AML-193 (cell line): Measurements from ENCODE around the gene TP53BP1.
"Not testable (repeated sequence)": the region's sequence is repeated elsewhere in the genome, so short reads cannot be mapped to it uniquely, and the experiment has no call there.

Source experiments
- DNase-seq, 2 experiments: peaks; one replicate each; lab custom pipeline; 2025; lab: John Stamatoyannopoulos, UW

TP53BP1 gene, protein sequence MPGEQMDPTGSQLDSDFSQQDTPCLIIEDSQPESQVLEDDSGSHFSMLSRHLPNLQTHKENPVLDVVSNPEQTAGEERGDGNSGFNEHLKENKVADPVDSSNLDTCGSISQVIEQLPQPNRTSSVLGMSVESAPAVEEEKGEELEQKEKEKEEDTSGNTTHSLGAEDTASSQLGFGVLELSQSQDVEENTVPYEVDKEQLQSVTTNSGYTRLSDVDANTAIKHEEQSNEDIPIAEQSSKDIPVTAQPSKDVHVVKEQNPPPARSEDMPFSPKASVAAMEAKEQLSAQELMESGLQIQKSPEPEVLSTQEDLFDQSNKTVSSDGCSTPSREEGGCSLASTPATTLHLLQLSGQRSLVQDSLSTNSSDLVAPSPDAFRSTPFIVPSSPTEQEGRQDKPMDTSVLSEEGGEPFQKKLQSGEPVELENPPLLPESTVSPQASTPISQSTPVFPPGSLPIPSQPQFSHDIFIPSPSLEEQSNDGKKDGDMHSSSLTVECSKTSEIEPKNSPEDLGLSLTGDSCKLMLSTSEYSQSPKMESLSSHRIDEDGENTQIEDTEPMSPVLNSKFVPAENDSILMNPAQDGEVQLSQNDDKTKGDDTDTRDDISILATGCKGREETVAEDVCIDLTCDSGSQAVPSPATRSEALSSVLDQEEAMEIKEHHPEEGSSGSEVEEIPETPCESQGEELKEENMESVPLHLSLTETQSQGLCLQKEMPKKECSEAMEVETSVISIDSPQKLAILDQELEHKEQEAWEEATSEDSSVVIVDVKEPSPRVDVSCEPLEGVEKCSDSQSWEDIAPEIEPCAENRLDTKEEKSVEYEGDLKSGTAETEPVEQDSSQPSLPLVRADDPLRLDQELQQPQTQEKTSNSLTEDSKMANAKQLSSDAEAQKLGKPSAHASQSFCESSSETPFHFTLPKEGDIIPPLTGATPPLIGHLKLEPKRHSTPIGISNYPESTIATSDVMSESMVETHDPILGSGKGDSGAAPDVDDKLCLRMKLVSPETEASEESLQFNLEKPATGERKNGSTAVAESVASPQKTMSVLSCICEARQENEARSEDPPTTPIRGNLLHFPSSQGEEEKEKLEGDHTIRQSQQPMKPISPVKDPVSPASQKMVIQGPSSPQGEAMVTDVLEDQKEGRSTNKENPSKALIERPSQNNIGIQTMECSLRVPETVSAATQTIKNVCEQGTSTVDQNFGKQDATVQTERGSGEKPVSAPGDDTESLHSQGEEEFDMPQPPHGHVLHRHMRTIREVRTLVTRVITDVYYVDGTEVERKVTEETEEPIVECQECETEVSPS (N-terminal part only)

DNA sequence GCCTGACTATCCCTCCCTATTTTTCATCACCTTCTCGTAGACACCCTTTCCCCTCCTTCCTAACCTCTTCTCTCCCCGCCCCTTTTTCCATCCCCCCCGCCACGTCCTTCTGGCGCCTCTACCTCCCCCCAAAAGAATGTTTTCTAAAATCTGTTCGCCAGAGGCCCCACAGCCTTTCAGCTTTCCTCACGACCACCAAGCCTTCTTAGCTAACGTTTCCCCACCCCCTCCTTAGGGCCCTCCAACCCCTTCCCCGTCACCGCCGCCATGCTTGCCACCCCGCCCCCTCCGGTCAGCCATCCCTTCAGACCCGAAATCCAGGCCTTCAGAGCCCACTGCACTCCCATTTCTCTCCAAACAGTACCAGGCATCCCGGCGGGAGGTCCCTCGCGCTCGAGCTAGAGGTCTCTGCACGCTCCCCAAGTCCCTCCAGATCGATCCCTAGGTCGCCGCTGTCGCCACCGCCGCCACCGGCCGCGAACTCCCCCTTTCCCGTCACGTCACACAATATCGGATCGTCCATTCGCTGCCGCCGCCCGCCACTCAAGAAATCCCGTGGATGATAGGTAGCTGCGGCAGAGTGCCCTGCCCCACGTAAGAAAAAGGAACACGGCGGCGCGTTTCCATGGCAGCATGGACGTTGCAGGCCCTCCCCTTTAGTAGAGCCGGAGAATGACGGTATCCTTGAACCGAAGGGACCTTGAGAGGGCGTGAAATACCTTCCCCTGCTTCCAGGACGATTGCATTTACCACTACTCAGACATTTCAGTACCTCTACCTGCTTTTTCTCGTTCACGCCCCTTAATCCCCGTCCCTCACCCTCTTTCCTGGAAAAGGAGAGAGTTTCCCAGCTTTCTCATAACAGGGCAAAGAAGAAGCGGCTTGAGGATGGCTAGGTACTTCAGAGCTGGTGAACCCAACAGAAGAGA is at the start of gene TP53BP1:
Gene TP53BP1, minus strand, starts transcription at position 484 of the 929 bp plus-strand sequence. Its CDS starts 113 bp downstream, at position 371.
- peak; percentile 90 to 92 for DNase-seq

DNA sequence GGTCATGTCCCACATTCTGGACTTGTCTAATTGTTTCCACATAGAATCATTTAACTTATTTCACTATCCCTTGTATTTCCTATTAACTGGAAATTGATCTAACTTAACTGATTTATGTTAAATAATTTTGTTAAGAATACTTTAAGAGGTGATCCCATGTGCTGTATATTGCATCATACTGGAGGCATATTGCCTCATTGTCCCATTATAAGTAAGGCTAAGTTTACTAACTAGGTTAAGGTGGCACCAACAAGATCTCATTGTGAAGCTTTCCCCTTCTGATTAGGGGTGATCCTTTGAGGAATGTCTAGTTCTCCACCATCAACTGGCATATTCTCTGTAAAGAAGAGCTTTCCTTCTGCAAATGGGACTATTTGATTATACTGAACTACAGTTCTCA is 48.8 kb upstream of the TP53BP1 start:
- DNase-seq = peak in 1 of 2 experiments; percentile 11

DNA sequence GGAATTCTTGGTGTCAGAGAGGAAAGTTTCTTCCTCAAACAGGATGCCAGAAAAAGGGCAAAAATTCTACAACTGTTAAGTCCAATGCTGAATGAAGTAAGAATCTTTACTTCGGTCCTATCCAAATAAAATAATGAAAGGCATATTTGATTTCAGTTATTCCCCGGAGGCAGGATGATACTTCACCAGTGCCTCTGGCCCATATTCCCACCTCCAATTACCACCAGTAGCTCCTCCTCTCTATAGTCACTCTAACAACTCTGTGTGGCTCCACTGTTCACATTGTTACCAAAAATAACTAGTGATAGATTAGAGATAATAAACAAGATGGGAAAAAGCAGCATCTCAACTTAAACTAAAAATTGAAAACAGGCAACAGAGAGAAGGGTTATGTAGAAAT is 45.1 kb upstream of the TP53BP1 start:
- DNase-seq = no peak

DNA sequence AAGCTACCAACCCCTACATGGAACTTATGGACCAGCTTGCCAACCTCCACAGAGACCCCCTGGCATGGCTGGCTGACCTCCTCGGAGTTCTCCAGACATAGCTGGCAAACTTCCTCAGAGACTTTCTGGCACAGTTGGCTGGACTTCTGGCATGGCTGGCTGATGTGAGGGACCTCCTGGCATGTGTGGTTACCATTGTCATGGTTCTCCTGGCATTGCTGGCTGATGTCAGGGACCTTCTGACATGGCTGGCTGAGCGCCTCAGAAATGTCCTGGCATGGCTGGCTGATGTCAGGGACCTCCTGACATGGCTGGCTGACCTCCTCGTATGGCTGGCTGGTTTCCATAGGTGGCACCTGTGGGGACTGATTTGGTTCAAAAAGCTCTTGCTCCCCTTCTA is 41.9 kb upstream of the TP53BP1 start:
- DNase-seq = no peak

DNA sequence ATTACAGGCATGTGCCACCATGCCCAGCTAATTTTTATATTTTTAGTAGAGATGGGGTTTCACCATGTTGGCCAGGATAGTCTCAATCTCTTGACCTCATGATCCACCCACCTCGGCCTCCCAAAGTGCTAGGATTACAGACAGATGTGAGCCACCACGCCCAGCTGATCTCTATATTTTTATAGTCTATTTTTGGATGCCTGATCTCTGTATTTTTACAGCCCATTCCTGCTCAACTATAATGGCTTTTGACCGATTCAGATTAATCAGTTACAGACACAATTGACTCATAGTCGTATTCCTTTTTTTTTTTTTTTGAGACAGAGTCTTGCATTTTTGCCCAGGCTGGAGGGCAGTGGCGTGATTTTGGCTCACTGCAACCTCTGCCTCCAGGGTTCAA is 39.9 kb upstream of the TP53BP1 start:
- DNase-seq = not testable (repeated sequence)

DNA sequence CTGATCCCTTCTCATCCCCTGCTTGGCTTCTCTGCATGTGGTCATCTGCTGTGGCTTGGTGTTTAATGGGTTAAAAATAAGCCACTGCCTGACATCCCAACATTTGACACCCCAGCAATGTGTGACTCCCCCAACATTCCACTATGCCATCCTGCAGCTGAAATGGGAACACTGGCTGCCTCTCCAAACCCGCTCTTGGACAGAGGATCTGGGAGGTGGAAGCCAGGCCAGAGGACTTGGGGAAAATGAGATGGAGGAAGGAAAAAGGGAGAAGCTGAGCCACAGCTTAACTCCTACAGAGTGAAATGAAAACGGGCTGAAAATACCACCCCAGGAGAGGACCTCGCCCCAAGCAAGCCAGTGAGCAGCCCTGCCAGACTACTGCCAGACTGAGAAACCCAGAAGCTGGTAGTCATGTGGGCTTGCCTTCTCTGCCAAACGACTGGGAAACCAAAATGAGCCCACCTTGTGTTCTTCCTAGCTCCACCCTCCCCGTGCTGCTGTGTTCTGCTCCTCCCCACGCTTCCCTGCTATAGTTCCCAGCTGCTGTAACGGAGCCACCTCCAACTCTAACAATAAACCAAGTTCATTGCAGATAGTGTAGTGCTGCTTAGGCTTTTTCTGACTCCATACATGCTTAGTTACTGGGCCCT is 38.2 kb upstream of the TP53BP1 start:
- DNase-seq = no peak

DNA sequence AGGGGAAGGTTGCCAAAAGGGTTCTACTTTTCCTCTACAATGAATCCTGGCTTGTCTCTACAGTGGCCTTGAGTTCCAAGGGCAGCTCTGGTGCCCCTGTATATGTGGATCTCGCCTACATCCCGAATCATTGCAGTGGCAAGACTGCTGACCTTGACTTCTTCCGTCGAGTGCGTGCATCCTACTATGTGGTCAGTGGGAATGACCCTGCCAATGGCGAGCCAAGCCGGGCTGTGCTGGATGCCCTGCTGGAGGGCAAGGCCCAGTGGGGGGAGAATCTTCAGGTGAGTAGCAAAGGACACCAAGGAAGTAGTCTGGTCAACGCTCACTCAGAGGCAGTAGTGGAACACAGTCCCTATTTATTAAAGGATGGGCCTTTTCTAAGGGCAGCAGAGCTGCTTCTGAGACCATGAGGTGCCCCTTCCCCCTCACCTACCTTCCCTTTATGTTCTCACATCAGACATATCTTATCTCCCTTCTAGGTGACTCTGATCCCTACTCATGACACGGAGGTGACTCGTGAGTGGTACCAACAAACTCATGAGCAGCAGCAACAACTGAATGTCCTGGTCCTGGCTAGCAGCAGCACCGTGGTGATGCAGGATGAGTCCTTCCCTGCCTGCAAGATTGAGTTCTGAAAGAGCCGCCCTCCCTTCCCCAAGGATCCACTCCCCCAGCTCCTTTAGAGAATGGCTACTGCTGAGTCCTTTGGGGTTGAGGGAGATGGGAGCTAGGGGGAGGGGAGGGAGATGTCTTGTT is 36.8 kb upstream of the TP53BP1 start:
- DNase-seq = no peak

DNA sequence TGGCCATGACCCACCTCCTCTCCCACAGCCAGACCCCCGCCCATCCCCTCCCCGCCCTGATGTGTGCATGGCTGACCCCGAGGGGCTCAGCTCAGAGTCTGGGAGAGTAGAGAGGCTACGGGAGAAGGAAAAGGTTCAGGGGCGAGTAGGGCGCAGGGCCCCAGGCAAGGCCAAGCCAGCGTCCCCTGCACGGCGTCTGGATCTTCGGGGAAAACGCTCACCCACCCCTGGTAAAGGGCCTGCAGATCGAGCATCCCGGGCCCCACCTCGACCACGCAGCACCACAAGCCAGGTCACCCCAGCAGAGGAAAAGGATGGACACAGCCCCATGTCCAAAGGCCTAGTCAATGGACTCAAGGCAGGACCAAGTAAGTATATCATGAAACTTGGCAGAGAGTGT is 36.2 kb upstream of the TP53BP1 start:
- DNase-seq = no peak

DNA sequence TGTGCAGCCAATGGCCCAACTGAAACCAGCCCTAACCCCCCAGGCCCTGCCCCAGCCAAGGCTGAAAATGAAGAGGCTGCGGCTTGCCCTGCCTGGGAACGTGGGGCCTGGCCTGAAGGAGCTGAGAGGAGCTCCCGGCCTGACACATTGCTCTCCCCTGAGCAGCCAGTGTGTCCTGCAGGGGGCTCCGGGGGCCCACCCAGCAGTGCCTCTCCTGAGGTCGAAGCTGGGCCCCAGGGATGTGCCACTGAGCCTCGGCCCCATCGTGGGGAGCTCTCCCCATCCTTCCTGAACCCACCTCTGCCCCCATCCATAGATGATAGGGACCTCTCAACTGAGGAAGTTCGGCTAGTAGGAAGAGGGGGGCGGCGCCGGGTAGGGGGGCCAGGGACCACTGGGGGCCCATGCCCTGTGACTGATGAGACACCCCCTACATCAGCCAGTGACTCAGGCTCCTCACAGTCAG is 35.6 kb upstream of the TP53BP1 start:
- DNase-seq = no peak

DNA sequence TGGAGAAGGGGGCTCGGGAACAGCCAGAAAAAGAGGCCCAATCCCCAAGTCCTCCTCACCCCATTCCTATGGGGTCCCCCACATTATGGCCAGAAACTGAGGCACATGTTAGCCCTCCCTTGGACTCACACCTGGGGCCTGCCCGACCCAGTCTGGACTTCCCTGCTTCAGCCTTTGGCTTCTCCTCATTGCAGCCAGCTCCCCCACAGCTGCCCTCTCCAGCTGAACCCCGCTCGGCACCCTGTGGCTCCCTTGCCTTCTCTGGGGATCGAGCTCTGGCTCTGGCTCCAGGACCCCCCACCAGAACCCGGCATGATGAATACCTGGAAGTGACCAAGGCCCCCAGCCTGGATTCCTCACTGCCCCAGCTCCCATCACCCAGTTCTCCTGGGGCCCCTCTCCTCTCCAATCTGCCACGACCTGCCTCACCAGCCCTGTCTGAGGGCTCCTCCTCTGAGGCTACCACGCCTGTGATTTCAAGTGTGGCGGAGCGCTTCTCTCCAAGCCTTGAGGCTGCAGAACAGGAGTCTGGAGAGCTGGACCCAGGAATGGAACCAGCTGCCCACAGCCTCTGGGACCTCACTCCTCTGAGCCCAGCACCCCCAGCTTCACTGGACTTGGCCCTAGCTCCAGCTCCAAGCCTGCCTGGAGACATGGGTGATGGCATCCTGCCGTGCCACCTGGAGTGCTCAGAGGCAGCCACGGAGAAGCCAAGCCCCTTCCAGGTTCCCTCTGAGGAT is 35.0 kb upstream of the TP53BP1 start:
- DNase-seq = no peak

DNA sequence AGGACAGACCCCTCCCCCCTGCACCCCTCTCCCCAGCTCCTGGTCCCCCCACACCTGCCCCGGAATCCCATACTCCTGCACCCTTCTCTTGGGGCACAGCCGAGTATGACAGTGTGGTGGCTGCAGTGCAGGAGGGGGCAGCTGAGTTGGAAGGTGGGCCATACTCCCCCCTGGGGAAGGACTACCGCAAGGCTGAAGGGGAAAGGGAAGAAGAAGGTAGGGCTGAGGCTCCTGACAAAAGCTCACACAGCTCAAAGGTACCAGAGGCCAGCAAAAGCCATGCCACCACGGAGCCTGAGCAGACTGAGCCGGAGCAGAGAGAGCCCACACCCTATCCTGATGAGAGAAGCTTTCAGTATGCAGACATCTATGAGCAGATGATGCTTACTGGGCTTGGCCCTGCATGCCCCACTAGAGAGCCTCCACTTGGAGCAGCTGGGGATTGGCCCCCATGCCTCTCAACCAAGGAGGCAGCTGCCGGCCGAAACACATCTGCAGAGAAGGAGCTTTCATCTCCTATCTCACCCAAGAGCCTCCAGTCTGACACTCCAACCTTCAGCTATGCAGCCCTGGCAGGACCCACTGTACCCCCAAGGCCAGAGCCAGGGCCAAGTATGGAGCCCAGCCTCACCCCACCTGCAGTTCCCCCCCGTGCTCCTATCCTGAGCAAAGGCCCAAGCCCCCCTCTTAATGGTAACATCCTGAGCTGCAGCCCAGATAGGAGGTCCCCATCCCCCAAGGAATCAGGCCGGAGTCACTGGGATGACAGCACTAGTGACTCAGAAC is 34.3 kb upstream of the TP53BP1 start:
- DNase-seq = no peak

DNA sequence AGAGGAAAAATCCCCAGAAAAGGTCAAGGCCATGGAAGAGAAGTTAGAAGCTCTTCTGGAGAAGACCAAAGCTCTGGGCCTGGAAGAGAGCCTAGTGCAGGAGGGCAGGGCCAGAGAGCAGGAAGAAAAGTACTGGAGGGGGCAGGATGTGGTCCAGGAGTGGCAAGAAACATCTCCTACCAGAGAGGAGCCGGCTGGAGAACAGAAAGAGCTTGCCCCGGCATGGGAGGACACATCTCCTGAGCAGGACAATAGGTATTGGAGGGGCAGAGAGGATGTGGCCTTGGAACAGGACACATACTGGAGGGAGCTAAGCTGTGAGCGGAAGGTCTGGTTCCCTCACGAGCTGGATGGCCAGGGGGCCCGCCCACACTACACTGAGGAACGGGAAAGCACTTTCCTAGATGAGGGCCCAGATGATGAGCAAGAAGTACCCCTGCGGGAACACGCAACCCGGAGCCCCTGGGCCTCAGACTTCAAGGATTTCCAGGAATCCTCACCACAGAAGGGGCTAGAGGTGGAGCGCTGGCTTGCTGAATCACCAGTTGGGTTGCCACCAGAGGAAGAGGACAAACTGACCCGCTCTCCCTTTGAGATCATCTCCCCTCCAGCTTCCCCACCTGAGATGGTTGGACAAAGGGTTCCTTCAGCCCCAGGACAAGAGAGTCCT is 33.4 kb upstream of the TP53BP1 start:
- no peak for DNase-seq

DNA sequence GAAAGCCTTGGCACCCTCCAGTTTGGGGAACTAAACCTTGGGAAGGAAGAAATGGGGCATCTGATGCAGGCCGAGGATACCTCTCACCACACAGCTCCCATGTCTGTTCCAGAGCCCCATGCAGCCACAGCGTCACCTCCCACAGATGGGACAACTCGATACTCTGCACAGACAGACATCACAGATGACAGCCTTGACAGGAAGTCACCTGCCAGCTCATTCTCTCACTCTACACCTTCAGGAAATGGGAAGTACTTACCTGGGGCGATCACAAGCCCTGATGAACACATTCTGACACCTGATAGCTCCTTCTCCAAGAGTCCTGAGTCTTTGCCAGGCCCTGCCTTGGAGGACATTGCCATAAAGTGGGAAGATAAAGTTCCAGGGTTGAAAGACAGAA is 32.2 kb upstream of the TP53BP1 start:
- no peak for DNase-seq

DNA sequence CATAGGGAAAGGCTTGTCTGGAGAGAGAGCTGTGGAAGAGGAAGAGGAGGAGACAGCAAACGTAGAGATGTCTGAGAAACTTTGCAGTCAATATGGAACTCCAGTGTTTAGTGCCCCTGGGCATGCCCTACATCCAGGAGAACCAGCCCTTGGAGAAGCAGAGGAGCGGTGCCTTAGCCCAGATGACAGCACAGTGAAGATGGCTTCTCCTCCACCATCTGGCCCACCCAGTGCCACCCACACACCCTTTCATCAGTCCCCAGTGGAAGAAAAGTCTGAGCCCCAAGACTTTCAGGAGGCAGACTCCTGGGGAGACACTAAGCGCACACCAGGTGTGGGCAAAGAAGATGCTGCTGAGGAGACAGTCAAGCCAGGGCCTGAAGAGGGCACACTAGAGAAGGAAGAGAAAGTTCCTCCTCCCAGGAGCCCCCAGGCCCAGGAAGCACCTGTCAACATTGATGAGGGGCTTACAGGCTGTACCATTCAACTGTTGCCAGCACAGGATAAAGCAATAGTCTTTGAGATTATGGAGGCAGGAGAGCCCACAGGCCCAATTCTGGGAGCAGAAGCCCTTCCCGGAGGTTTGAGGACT is 31.4 kb upstream of the TP53BP1 start:
- DNase-seq = no peak

DNA sequence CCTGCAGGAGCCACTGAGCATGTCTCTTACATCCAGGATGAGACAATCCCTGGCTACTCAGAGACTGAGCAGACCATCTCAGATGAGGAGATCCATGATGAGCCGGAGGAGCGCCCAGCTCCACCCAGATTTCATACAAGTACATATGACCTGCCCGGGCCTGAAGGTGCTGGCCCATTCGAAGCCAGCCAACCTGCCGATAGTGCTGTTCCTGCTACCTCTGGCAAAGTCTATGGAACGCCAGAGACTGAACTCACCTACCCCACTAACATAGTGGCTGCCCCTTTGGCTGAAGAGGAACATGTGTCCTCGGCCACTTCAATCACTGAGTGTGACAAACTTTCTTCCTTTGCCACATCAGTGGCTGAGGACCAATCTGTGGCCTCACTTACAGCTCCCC is 30.7 kb upstream of the TP53BP1 start:
- no peak for DNase-seq

DNA sequence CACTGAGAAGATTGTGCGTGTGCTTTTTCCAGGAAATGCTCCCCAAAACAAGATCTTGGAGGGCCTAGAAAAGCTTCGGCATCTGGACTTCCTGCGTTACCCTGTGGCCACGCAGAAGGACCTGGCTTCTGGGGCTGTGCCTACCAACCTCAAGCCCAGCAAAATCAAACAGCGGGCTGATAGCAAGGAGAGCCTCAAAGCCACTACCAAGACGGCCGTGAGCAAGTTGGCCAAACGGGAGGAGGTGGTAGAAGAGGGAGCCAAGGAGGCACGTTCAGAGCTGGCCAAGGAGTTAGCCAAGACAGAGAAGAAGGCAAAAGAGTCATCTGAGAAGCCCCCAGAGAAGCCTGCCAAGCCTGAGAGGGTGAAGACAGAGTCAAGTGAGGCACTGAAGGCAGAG is 29.3 kb upstream of the TP53BP1 start:
- DNase-seq = no peak

DNA sequence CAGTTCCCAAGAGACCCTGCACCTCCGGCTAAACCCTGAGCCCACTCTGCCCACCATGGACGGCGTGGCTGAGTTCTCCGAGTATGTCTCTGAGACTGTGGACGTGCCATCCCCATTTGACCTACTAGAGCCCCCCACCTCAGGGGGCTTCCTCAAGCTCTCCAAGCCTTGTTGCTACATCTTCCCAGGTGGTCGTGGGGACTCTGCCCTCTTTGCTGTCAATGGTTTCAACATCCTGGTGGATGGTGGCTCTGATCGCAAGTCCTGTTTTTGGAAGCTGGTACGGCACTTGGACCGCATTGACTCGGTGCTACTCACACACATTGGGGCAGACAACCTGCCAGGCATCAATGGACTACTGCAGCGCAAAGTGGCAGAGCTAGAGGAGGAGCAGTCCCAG is 28.5 kb upstream of the TP53BP1 start:
- no peak for DNase-seq
